Smooth muscle cell (in vitro differentiated cells): Measurements from ENCODE around the gene TNFAIP2. TPM values are rescaled to one million over a fixed set of nuclear protein-coding genes. Genes with fewer than 3 reads are reported as not detected.
"Not testable (repeated sequence)": the region's sequence is repeated elsewhere in the genome, so short reads cannot be mapped to it uniquely, and the experiment has no call there.

Experiments used
- DNase-seq: peaks from one replicate; lab custom pipeline; 2025; ENCODE audit not compliant: unreplicated experiment; lab: John Stamatoyannopoulos, UW
- H2AFZ ChIP-seq: fragments of 200-600 bp; sonication (generic); 2 replicates; pipeline ENCODE4 v1.6.0; 2016; ENCODE audit warnings: antibody characterized with exemption, low read depth, mild to moderate bottlenecking
- H3F3A ChIP-seq: fragments of 200-600 bp; sonication (generic); 2 replicates; pipeline ENCODE4 v1.6.0; 2017; ENCODE audit warnings: antibody characterized with exemption, low read depth
- H3K27ac ChIP-seq: fragments of 200-600 bp; sonication (generic); 2 replicates; pipeline ENCODE4 v1.5.1; 2016; ENCODE audit warnings: low read depth, mild to moderate bottlenecking
- H3K27me3 ChIP-seq: fragments of 200-600 bp; sonication (generic); 2 replicates; pipeline ENCODE4 v1.6.1; 2016; ENCODE audit warnings: low read depth, mild to moderate bottlenecking
- H3K36me3 ChIP-seq: fragments of 200-600 bp; sonication (generic); 2 replicates; pipeline ENCODE4 v1.5.1; 2016; ENCODE audit warnings: low read depth
- H3K4me1 ChIP-seq: fragments of 200-600 bp; sonication (generic); 2 replicates; pipeline ENCODE4 v1.5.1; 2016; ENCODE audit warnings: low read depth
- H3K4me2 ChIP-seq: fragments of 200-600 bp; sonication (generic); 2 replicates; pipeline ENCODE4 v1.6.0; 2016; ENCODE audit warnings: mild to moderate bottlenecking
- H3K4me3 ChIP-seq: fragments of 200-600 bp; sonication (generic); 2 replicates; pipeline ENCODE4 v1.5.1; 2016; ENCODE audit warnings: mild to moderate bottlenecking
- H3K79me2 ChIP-seq: fragments of 200-600 bp; sonication (generic); 2 replicates; pipeline ENCODE4 v1.6.0; 2016; ENCODE audit warnings: low read depth, mild to moderate bottlenecking
- H3K9ac ChIP-seq: fragments of 200-600 bp; sonication (generic); 2 replicates; pipeline ENCODE4 v1.6.0; 2016; ENCODE audit warnings: low read depth
- H3K9me3 ChIP-seq: fragments of 200-600 bp; sonication (generic); replicated peaks from 2 replicates; pipeline ENCODE4 v1.5.1; 2016; ENCODE audit warnings: low read depth
- H4K20me1 ChIP-seq: fragments of 200-600 bp; sonication (generic); 2 replicates; pipeline ENCODE4 v1.6.0; 2016; ENCODE audit warnings: low read depth
- WGBS: methylation state at CpG from one replicate; pipeline ENCODE4 v1.1.7; 2016; ENCODE audit warnings: low lambda C conversion rate; 5-methylcytosine and 5-hydroxymethylcytosine counted together
- polyA plus RNA-seq: library from polyadenylated mRNA; unstranded; fragments of >200 nt; fragmentation: Nextera tagmentation; extraction: Ambion mirVana; gene quantifications from 2 replicates; pipeline ENCODE4 v1.2.1, GENCODE V29; 2016
- total RNA-seq: library from RNA; depleted of rRNA; stranded (reverse); fragments of >200 nt; gene quantifications from 2 replicates; pipeline ENCODE4 v1.2.3, GENCODE V29; 2014
- TF ChIP-seq, protein P1 (sequence below): fragments of 200-600 bp; sonication (generic); IDR thresholded peaks from 2 replicates; pipeline ENCODE4 v1.5.1; 2017; ENCODE audit warnings: borderline replicate concordance, mild to moderate bottlenecking, antibody characterized with exemption; ENCODE audit not compliant: insufficient read depth, poor library complexity, severe bottlenecking

Gene TNFAIP2
- total and polyA plus RNA-seq, 2 experiments from 2014 or later: 35.7 to 76.5 TPM

DNA sequence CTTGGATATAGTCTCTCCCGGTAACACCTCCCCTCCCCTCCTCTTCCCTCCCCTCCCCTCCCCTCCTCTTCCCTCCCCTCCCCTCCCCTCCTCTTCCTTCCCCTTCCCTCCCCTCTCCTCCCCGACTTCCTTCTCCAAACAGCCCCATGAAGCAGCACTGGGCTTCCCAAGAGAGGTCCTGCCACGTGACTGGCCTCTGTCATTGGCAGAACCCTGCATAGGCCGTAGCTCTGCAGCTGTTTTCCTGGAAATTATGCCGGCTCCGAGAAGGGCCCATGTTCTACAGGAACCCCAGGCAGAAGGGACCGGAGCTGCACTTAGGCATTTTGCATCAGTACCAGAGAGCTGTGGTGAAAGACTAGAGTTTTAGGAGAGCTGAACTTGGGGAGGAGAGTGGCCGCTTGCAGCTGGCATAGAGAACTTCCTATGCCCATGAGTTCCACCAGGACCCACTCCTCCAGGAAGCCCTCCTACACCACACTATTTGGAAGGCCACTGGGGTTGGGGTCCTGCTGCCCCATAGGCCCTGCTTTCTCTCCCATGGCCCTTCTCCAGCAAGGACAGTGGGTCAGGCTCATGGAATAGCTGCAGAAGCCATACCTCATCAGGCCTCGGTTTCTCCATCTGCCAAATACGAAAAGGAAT lies 5.1 kb upstream of the TNFAIP2 start:
- no peak overlapping the region for H3K4me3 ChIP-seq
- H3K27me3 ChIP-seq: no peaks in the 10 kb centered on the region
- H3F3A ChIP-seq: no peaks in the 10 kb centered on the region
- H2AFZ ChIP-seq: no peak overlapping the region
- TF ChIP-seq, protein P1, sequence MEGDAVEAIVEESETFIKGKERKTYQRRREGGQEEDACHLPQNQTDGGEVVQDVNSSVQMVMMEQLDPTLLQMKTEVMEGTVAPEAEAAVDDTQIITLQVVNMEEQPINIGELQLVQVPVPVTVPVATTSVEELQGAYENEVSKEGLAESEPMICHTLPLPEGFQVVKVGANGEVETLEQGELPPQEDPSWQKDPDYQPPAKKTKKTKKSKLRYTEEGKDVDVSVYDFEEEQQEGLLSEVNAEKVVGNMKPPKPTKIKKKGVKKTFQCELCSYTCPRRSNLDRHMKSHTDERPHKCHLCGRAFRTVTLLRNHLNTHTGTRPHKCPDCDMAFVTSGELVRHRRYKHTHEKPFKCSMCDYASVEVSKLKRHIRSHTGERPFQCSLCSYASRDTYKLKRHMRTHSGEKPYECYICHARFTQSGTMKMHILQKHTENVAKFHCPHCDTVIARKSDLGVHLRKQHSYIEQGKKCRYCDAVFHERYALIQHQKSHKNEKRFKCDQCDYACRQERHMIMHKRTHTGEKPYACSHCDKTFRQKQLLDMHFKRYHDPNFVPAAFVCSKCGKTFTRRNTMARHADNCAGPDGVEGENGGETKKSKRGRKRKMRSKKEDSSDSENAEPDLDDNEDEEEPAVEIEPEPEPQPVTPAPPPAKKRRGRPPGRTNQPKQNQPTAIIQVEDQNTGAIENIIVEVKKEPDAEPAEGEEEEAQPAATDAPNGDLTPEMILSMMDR: no peak
- 59% methylated on average over 9 of the region's 10 CpGs for WGBS
- H3K9ac ChIP-seq: no peak overlapping the region
- H3K27ac ChIP-seq: no peak overlapping the region
- no peaks in the 10 kb centered on the region for H3K79me2 ChIP-seq
- peaks cover 19% of the 10 kb centered on the region for H3K4me1 ChIP-seq
- H3K36me3 ChIP-seq: no peaks in the 10 kb centered on the region
- no peaks in the 10 kb centered on the region for H4K20me1 ChIP-seq
- no peak for DNase-seq
- H3K4me2 ChIP-seq: no peak overlapping the region
- no peaks in the 10 kb centered on the region for H3K9me3 ChIP-seq

GRCh38 chr14:103118663-103119404 lies 4.4 kb upstream of the TNFAIP2 start:
- WGBS: 92% methylated on average over 8 of the region's 9 CpGs
- no peak for DNase-seq
- Histone ChIP-seq H3F3A (no peaks in the 10 kb centered on the region), H2AFZ (no peak overlapping the region), H3K9me3 (no peaks in the 10 kb centered on the region), H3K9ac (no peak overlapping the region), H3K36me3 (no peaks in the 10 kb centered on the region), H3K79me2 (no peaks in the 10 kb centered on the region), H3K27me3 (no peaks in the 10 kb centered on the region), H3K4me3 (no peak overlapping the region), H3K4me2 (no peak overlapping the region), H3K27ac (no peak overlapping the region), H4K20me1 (no peaks in the 10 kb centered on the region), H3K4me1 (peaks cover 24% of the 10 kb centered on the region)
- TF ChIP-seq, protein P1: no peak

GRCh38 chr14:103119527-103119926 lies 3.7 kb upstream of the TNFAIP2 start:
- H4K20me1 ChIP-seq, DNase-seq, H3K27ac ChIP-seq, H3K9ac ChIP-seq, H3K4me2 ChIP-seq, H3K4me3 ChIP-seq, H3K9me3 ChIP-seq, H2AFZ ChIP-seq, H3K79me2 ChIP-seq, H3K27me3 ChIP-seq, H3F3A ChIP-seq, H3K36me3 ChIP-seq: not testable (repeated sequence)
- peaks cover 28% of the 10 kb centered on the region for H3K4me1 ChIP-seq
- 96% methylated on average over 8 of the region's 8 CpGs for WGBS

DNA sequence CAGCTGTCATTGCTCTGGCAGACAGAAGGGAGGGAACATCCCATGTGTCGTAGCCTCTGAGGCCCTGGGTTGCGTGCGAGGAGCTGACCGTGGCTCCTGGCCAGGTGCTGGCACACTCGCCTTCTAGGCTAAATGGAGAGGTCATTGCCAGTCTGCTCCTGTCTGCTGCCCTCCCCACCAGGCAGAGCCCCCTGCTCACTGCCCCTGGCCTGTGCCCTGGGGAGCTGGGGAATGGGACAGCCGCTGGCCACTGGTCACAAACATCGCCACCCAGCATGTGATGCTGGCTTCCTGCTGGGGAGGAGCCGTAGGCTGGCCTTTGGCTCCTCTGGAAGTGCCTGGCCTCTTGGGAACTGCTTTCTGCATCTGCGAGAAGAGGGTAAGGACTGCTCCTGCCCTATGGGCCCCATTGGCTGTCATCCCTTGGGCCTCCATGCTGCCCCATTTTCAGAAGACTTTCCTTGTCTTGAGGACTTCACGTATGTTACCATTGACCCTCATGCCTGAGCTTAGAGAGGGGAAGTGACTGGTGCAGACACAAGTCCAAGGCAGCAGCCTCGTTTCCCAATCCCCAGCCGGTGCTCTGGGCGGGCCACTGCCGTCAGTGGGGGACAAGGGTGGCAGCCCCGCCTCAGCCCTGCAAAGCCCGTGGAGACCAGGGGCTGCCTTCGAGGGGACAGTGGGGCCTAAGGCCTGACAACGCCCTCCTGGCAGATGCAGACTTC lies 2.0 kb upstream of the TNFAIP2 start:
- H3K9me3 ChIP-seq: no peaks in the 10 kb centered on the region
- no peak for DNase-seq
- H3K4me3 ChIP-seq: no peak overlapping the region
- H2AFZ ChIP-seq: no peak overlapping the region
- WGBS: 62% methylated on average over 18 of the region's 18 CpGs
- H3K9ac ChIP-seq: no peak overlapping the region
- H3K79me2 ChIP-seq: peaks cover 4% of the 10 kb centered on the region
- H4K20me1 ChIP-seq: peaks cover 23% of the 10 kb centered on the region
- H3F3A ChIP-seq: no peaks in the 10 kb centered on the region
- H3K4me1 ChIP-seq: peaks cover 28% of the 10 kb centered on the region
- no peaks in the 10 kb centered on the region for H3K36me3 ChIP-seq
- no peak overlapping the region for H3K4me2 ChIP-seq
- no peaks in the 10 kb centered on the region for H3K27me3 ChIP-seq
- H3K27ac ChIP-seq: no peak overlapping the region
- TF ChIP-seq, protein P1: no peak
